Sciatic nerve (tissue), 2 donors: ENCODE results near the gene MMP10. TPM values are rescaled to one million over a fixed set of nuclear protein-coding genes. Genes with fewer than 3 reads are reported as not detected.
A peak's percentile ranks its signal among the peaks of the same experiment; 100 is the strongest.
"Not testable (repeated sequence)": the region's sequence is repeated elsewhere in the genome, so short reads cannot be mapped to it uniquely, and the experiment has no call there.

ENCODE experiments used
- ATAC-seq: fragments of 200-7000 bp; cut with Tn5 transposase; one replicate; pipeline ENCODE4 v1.9.1; 2020; ENCODE audit warnings: mild to moderate bottlenecking, moderate library complexity
- DNase-seq: peaks from one replicate; pipeline ENCODE4 v3.0.0-alpha.2; 2020; ENCODE audit warnings: low spot score
- intact Hi-C: fragments of 100-400 bp; cut with DNase I; formaldehyde crosslinking; loops from one replicate; pipeline ENCODE4 v1.14.2; 2022
- total RNA-seq: library from RNA; stranded (reverse); fragmentation: NEBNext Ultra II Directional; extraction: Animal tissue kit (Norgen Biotek cat#: 25700); gene quantifications from one replicate; pipeline ENCODE4 v1.2.1, GENCODE V29; 2021
- donor health status: DM: no; HTN: no; CAD: no.
- donor health status: DM: no; HTN: no; CAD: no.

The MMP10 gene
- total RNA-seq, 1 donor from 2014 or later = not detected

GRCh38 chr11:102746746-102747578, 33.5 kb downstream of the MMP10 start:
- ATAC-seq, DNase-seq, intact Hi-C loops: not testable (repeated sequence)

GRCh38 chr11:102734650-102735049, 45.8 kb downstream of the MMP10 start:
- intact Hi-C loops = no loop called here
- DNase-seq (no peak), ATAC-seq (no peak)

GRCh38 chr11:102733232-102733875, 47.1 kb downstream of the MMP10 start:
- DNase-seq = peak; percentile 61
- intact Hi-C loops = no loop called here
- ATAC-seq = no peak

- DNase-seq, ATAC-seq, intact Hi-C loops: not testable (repeated sequence)
Observed at GRCh38 chr11:102730944-102731343, 49.5 kb downstream of the MMP10 start.

- no peak for DNase-seq
- intact Hi-C loops = no loop called here
- ATAC-seq = no peak
Observed at GRCh38 chr11:102729849-102730815, 50.3 kb downstream of the MMP10 start.

GRCh38 chr11:102727890-102728289, 52.5 kb downstream of the MMP10 start:
- no peak for DNase-seq
- no peak for ATAC-seq
- intact Hi-C loops = no loop called here

GRCh38 chr11:102724904-102725500, 55.4 kb downstream of the MMP10 start, which contains the start of gene MMP8:
MMP8 (minus strand) TSS chr11:102724954; CDS start chr11:102724855, 99 bp downstream.
- intact Hi-C loops = no loop called here
- no peak for ATAC-seq
- DNase-seq = no peak

GRCh38 chr11:102722821-102723220, 57.6 kb downstream of the MMP10 start:
- no peak for DNase-seq
- intact Hi-C loops = no loop called here
- no peak for ATAC-seq

Other genes starting within 250 kb of the MMP10 start
- gene MMP7, start 249.9 kb downstream of the MMP10 start, total RNA-seq = not detected
- gene MMP20, start 155.3 kb downstream of the MMP10 start, total RNA-seq = not detected
- not detected for gene MMP27, start 74.9 kb downstream of the MMP10 start, total RNA-seq
- gene MMP8, start 55.7 kb downstream of the MMP10 start, total RNA-seq = 2.3 TPM
- 0.22 TPM for gene MMP1, start 17.5 kb upstream of the MMP10 start, total RNA-seq
- 6.7 TPM for gene MMP3, start 63.0 kb upstream of the MMP10 start, total RNA-seq
- 0.22 TPM for gene MMP12, start 94.4 kb upstream of the MMP10 start, total RNA-seq
- gene MMP13, start 175.1 kb upstream of the MMP10 start, total RNA-seq = not detected